NCI-H1417 treated with DMSO at 0.1 percent for 48 hours (cell line): Measurements from ENCODE around the gene CETP.
"Not testable (repeated sequence)": the region's sequence is repeated elsewhere in the genome, so short reads cannot be mapped to it uniquely, and the experiment has no call there.

Experiments
- DNase-seq: peaks from one replicate; lab custom pipeline; 2025; lab: John Stamatoyannopoulos, UW

CETP gene

DNA sequence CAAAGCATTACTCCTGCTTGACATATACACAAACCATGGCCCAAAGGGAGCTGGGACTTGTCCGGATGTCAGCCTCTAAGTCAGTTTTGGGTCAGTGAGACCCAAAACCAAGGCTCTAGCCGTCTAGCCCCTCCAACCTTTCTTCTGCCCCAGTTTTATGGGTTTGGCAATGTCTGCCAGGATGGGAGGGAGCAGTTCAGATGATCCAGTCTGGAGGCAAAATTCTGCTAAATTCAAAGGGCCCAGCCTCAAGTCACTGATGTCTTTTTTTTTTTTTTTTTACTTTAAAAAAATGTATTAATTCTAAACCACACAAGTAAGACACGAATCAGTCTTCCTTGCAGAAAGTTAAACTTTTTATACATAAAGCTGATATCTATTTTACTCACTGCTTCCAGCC is 36.2 kb downstream of the CETP start:
- no peak for DNase-seq

- no peak for DNase-seq
Measured at GRCh38 chr16:56998352-56998751, 36.6 kb downstream of the CETP start.

DNA sequence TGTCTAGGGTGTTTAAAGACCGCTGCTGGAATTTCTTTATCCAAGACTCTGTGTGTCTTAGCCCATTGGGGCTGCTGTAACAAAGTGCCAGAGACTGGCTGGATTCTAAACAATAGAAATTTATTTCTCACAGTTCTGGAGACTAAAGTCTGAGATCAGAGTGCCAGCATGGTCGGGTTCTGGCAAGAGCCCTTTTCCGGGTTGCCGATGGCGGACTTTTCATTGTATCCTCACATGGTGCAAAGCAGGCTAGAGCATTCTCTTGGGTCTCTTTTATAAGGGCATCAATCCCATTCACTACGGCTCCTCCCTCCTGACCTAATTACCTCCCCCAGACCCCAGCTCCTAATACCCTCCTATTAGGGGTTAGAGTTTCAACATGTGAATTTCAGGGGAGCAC is 37.1 kb downstream of the CETP start:
- no peak for DNase-seq

GRCh38 chr16:56999409-57000270 is 37.9 kb downstream of the CETP start:
- no peak for DNase-seq

DNA sequence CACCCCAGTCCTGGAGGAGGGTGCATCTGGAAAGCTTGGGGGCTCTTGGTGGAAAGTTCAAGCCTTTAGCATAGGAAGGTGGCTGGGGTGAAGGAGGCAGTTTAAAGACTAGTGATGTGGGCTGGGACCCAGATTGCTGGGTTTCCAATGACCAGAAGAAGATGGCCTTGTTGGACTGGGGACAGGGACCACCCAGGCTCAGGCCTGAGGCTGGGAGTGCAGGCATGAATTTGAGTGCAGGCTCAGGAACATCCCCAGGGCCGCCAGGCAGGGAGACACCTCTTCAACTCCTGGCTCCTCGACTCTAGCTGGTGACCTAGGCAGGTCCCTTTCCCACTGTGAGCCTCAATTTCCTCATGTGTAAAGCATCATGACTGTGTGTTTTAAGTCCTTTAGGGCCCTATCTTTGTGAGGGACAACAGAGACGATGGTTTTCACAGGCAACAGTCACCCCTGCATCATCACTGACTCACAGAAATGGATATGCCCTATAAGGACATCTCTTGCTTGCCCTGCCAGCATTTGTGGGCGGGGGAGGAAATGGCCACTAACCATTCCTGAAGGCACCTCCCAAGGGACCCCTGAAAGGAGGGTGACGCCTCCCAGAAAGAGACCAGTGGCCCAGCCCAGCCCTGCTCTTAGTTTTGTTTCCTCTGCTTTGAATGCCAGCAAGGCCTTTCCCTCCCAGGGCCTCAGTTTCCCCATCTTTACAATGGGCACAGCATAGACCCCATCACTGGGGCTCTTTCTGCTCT is 38.7 kb downstream of the CETP start:
- no peak for DNase-seq

DNA sequence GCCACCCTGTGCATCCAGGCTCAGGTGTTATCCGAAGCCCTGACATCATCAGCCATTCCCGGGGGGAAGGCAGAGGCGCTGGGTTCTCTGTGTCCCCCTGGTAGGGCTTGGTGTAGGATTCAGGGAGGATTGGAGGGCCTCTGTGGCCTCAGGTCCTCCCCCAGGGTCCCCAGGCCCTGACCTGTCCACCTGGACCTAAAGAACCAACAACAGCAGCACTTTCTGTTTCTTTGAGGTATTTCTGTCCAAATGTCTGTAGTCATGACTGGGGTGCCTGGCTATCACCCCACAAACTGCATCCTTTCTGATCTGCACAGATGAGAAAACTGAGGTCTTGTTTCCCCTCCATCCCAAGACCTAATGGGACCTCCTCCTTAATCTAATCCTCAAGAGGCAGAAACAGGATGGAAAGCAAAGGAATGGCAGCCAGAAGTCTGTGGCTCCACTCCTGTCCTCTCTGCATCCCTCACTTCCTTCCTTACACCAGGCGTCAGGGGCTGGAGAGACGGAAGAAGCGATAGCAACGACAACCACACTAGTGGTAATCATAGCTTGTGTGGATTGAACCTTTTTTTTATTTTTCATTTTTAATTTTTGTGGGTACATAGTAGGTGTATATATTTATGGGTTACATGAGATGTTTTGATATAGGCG is 39.4 kb downstream of the CETP start:
- no peak for DNase-seq

GRCh38 chr16:57003439-57004386 is 42.0 kb downstream of the CETP start:
- no peak for DNase-seq

GRCh38 chr16:57004387-57005250 is 42.9 kb downstream of the CETP start:
- no peak for DNase-seq

DNA sequence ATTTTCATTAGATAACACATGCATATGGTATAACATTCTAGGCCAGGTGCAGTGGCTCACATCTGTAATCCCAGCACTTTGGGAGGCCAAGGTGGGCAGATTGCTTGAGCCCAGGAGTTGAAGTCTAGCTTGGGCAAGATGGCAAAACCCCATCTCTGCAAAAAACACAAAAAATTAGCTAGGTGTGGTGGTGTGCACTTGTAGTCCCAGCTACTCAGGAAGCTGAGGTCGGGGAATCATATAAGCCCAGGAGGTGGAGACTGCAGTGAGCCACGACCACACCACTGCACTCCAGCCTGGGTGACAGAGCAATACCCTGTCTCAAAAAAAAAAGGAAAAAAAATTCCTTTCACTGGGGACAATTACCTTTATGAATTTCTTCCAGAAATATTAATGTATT is 43.8 kb downstream of the CETP start:
- DNase-seq = not testable (repeated sequence)

DNA sequence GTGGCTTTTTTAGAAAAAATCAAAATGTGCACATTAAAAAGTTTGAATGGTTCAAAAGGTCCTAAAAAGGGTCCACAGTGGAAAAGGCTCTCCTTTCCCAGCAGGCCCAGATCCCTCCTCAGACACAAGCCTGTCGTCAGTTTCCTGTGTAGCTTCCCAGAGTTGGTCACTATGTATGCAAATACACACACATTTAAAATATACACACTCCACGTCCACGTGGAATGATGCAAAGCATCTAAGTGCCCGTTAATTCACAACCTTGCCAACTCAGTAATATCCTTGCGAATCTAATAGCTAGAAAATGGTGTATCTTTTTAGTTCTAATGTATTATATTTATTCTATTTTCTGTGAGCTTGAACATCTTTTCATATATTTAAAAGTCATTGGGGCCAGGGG is 45.3 kb downstream of the CETP start:
- no peak for DNase-seq

- no peak for DNase-seq
Measured at GRCh38 chr16:57007530-57007929, 45.8 kb downstream of the CETP start.

DNA sequence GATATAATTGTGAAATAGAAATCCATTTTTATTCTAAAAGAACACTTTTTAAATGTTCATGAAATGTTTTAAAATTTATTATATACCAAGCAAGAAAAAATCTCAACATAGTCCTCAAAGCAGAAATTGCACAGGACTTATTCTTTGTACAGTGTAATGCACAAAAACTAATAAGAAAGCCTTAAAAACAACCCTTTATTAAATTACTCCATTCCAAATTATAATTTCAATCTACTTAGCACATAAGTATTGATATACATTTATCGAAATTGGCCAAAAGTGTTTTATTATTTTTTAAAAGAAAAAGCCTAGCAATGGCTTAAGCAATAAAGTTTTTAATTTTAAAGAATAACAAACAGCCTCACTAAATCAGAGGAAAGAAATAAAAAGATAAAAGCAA is 46.7 kb downstream of the CETP start:
- no peak for DNase-seq

GRCh38 chr16:57009643-57010170 is 48.0 kb downstream of the CETP start:
- DNase-seq = no peak

DNA sequence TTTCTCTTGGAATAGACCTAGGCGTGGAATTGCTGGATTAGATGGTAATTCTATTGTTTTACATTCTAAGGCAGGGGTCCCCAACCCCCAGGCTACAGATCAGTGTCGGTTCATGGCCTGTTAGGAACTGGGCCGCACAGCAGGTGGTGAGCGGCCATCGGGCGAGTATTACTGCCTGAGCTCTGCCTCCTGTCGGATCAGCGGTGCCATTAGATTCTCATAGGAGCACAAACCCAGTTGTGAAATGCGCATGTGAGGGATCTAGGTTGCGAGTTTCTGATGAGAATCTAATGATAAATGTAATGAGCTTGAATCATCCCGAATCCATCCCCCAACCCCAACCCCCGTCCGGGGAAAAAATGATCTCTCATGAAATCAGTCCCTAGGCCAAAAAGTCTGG is 50.6 kb downstream of the CETP start:
- no peak for DNase-seq

DNA sequence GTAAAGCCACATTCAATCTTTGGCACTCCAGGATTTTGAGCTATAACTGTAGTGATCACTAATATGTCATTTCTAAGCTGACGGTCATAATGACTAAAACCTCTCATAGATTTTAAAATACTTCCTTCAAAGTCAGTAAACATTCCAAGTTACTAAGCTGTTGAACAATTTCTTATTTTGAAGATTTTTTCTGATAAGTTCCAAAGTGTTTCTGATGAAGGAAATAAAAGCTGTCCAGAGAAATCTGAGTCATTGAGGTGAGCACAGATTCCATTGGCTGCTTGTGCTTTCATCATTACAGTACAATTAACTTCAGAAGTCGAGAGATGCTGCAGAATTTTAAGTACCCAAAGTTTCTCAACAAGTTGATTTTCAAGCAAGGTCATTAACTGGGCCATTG is 51.5 kb downstream of the CETP start:
- DNase-seq = no peak

DNA sequence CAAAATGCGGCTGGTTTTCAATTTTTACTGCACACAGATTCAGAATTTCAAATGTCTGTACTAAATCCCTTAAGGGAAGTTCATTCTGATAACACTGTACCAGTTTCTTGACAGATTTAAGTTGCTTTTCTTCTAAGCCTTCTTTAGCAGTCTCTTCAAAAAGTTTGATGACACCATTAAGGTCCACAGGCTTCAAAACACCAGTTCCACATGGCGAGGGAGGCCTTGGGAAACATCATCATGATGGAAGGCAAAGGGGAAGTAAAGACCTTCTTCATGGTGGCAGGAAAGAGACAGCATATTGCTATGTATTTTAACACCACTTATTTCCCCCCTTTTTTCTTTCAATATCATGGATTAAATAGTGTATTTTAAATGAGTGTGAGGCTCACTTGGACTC is 52.2 kb downstream of the CETP start:
- DNase-seq = no peak

- DNase-seq = no peak
Measured at GRCh38 chr16:57016301-57016700, 54.6 kb downstream of the CETP start.

- DNase-seq = no peak
Measured at GRCh38 chr16:57016831-57017230, 55.1 kb downstream of the CETP start.

GRCh38 chr16:57017251-57017650 is 55.5 kb downstream of the CETP start:
- DNase-seq = no peak

DNA sequence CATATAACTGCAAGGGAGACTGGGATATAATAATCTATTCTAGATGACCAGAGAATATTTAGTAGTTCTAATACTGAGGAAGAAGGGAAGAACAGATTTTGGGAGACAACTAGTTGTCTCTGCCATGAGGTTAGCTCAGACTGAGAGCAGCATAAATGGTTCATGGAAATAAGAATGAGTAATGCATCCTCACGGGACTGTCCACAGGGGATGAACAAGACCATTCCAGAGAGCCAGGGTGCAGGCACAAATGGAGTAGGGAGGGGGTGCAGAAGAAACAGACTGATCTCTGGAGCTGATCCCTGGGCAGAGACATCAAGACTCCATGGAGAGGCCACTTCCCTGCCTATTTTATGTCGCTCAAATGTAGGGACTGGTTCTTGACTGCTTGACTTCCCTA is 58.0 kb downstream of the CETP start:
- DNase-seq = no peak

- DNase-seq = no peak
Measured at GRCh38 chr16:57020651-57021050, 58.9 kb downstream of the CETP start.
